ENCODE data around the gene ARFGEF3.

- TF ChIP-seq EZH2 (IDR thresholded peaks at IDR 0.05) (no peak), CTCF (IDR thresholded peaks at IDR 0.05) (no peak), EZH2phosphoT487 (IDR thresholded peaks at IDR 0.05) (no peak)
These were observed 75.7 kb downstream of the ARFGEF3 start for GRCh38 chr6:138237463-138237862.
